Effector CD8-positive, alpha-beta T cell (primary cell): ENCODE measurements around the gene C1orf146.
"Not testable (repeated sequence)": the region's sequence is repeated elsewhere in the genome, so short reads cannot be mapped to it uniquely, and the experiment has no call there.

Experiments used
- DNase-seq: peaks from one replicate; lab custom pipeline; 2025; lab: John Stamatoyannopoulos, UW
- total RNA-seq, 4 experiments: gene quantifications; one replicate each; lab custom pipeline; 2026; lab: John Stamatoyannopoulos, UW

The C1orf146 gene
- total RNA-seq: 0 reads per million in 4 experiments

GRCh38 chr1:92217721-92218120 lies at the start of gene C1orf146:
Gene C1orf146 (plus strand): TSS chr1:92217915. CDS start chr1:92231421, 13,506 bp downstream.
- no peak for DNase-seq

DNA sequence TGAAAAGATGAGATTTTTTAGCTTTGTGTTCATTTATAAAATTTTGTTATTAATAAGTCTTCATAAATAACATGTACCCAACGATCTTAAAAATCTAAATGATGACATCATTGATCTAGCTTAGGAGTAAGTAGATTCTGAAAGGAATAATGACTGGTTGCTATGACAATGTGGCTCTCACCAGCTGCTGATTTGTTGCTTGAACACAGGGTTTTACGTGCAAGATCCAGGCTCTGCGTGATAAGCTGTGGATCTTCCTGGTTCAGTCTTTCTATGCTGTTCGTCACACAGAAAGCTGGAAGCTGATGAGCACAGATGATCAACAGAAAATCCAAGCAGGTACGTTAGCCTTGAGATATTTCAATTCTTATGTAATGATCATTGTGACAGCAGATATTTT lies 49.1 kb upstream of the C1orf146 start:
- no peak for DNase-seq

- no peak for DNase-seq
These were observed 48.3 kb upstream of the C1orf146 start for GRCh38 chr1:92169214-92170005.

- no peak for DNase-seq
These were observed 33.1 kb upstream of the C1orf146 start for GRCh38 chr1:92184632-92185031.

DNA sequence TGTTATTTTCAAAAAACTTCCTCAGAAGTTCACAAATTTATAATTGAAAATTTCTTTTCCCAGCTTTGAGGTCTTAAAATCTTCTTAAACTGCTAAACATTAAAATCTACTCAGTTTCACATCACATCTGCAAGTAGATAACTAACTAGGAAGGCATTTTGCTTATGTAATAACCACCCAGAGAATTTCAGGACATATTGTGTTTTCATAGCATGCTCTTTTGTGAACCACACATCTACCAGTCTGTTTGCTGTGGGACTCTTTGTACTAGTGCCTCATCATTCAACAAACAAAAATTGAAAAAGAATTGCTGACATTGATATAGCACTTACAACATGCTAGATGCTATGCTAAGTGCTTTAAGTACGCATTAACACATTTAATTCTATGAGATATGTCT lies 31.6 kb upstream of the C1orf146 start:
- DNase-seq: no peak

DNA sequence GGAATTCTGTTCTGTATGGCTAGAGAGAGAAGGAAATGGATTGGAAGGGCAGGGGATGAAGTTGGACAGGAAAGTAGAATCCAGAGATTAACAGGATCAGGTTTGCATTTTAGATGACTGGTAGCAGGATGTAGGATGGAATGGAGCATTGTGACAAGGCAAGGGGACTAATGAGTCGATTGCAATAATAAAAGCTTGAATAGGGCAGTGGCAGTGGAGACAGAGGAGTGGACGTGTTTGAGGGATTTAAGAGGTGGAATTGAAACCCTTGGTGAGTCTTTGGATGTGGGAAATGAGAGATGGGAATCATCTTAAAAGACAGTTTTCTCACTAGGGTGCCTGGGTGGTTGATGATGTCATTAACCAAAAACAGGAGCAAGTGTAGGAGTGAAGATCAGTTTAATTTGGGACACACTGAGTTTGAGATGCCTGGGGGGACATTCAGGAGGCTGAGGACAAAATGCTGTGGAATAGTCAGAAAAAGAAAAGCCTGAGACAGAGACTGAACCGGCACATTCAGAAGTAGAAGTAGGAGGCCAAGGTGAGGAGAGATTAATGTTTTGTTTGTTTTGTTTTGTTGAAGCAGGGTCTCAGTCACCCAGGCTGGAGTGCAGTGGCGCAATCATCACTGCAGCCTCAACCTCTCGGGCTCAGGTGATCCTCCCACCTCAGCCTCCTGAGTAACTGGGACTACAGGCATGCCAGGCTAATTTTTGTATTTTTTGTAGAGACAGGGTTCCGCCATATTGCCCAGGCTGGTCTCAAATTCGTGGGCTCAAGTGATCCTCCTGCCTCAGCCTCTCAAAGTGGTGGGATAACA lies 29.1 kb upstream of the C1orf146 start:
- DNase-seq: no peak

DNA sequence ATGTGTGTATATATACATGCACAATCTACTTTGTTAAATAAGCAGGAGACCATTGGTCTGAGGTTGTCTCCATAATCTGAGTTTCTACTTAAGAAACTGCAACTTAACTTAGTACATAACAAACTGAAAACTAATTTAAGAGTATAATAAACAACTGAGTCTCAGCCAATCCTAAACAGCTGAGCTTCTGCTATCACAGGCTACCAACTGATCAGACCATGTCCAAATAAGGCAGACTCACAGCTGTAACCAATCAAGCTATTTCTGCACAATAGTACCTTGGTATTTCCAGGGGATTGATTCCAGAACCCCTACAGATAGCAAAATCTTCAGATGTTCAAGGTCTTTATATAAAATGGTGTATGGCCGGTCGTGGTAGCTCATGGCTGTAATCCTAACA lies 26.0 kb upstream of the C1orf146 start:
- no peak for DNase-seq

GRCh38 chr1:92192246-92192645 lies 25.5 kb upstream of the C1orf146 start:
- DNase-seq: no peak

DNA sequence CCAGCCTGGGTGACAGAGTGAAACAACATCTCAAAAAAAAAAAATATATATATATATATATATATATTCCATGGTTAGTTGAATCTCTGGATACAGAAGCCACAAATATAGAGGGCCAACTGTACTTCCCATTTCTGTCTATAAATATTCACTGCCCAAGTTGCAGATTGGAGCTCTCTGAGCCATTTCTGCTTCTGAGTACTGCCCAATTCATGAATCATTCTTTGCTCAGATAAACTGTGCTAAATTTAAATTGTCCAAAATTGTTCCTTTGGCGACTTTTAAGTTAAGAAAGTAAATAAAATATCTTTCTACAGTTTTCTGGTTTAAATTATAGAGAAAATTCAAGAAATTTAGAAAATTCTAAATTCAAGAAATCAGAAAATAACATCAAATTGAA lies 23.2 kb upstream of the C1orf146 start:
- DNase-seq: no peak

- no peak for DNase-seq
These were observed 15.7 kb upstream of the C1orf146 start for GRCh38 chr1:92201973-92202372.

- no peak for DNase-seq
These were observed 14.6 kb upstream of the C1orf146 start for GRCh38 chr1:92203105-92203504.

DNA sequence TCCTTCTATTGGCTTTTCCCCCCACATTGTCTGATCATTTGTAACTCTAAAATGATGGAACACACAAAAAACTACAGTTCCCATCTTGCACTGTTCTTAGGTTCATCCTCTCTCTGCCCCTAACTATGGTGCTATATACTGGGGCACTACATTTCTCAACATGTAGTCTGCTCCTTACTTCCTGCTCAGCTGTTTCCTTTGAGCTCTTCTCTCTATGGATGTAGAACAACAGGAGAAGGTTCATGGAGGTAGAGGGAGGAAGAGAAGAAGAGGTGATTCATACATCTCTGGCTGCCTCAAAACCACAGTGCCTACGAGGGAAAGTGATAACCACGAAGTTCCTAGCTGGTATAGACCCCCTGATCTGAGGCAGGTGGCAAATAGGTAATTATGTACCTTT lies 7.0 kb upstream of the C1orf146 start:
- no peak for DNase-seq

- no peak for DNase-seq
These were observed 6.5 kb upstream of the C1orf146 start for GRCh38 chr1:92211166-92211565.

DNA sequence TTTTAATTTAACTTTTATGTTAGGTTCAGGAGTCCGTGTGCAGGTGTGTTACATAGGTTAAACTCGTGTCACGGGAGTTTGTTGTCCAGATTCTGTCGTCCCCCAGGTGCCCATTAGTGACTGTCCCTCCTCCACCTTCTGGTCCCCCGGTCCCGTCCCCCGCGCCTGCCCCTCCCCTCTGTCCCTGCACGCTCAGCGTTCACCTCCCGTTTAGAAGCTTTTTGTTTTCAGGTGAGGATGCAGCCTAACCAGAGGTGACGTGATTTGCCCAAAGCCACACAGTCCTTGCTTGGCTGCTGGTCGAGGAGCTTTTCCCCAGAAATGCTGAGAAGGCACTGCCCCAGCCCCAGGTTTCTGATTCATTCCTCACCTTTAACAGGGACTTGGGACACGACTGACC lies 844 bp downstream of the C1orf146 start:
- no peak for DNase-seq

DNA sequence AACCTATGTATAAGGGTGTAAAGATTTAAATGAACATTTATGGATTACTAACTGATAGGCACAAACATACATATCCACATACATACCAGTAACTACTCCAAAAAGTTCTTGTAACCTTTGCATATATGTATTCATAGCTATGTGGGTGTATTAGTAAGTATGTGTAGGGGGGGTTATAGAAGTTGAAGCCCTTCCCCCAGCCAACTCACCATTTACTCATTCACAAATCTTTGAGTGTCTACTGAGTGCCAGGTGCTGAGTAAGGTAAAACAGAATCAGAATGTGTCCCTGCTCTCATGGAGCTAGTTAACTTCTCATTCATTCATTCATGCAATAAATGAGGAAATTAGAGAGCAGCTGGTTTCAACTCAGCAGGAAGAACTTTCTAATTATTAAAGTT lies 1.3 kb downstream of the C1orf146 start:
- no peak for DNase-seq

GRCh38 chr1:92228401-92228800 lies 10.7 kb downstream of the C1orf146 start:
- DNase-seq: no peak

DNA sequence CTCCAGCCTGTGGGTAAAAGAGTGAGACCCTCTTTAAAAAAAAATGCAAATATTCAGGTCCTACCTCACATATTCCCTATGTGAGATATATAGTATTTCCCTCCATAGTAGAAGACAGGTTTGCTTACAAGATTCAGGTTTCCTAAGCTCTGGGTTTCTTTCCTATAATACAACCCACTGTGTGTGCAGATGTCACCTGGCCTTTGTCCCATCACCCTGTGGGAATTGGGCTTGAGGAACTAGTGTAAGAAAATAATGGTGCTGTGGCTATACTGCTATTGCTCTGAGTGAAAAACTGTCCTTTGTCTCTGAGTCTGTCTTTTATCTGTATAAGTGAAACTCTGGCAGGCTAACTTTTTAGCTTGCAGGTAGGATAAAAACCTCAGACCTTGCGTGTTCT lies 13.0 kb downstream of the C1orf146 start:
- no peak for DNase-seq

DNA sequence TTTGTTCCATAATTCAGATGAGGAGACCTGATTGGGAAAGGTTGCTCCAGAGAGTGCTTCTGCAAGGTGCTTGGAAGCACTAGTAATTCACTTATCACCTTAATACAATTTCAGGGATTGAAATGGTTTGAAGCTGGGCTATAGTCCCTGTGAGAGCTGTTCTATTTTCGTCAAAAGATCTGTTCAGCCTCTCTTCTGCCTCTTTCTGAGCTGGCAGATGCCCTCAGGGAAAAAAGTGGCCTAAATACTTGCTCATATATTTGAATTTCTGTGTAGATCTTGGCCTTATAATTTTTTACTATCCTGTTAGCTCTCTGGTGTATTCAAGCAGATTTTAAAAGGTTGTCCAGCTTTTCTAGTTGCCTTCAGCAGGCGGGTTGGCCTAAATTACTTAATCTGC lies 22.3 kb downstream of the C1orf146 start:
- DNase-seq: no peak

DNA sequence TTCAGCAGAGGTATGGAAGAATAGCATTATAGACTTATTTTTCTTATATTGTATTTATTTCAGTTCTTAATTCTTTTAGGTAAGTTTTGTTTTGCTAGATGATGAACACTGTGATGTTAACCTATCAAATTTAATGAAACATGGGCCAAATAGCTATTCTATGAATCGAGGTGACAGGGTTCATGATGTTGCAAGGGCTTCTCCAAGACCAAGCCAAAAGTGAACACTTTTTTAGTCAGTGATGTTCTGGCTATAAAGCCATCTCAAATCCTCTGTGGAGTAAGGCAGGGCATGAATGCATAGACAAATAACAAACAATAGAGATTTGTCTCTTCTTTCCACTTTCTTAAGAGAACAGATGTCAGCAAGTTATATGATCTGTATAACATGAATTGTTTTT lies 26.7 kb downstream of the C1orf146 start:
- DNase-seq: no peak

GRCh38 chr1:92254714-92255113 lies 37.0 kb downstream of the C1orf146 start:
- not testable (repeated sequence) for DNase-seq

GRCh38 chr1:92259350-92259749 lies 41.6 kb downstream of the C1orf146 start:
- DNase-seq: no peak

- DNase-seq: no peak
These were observed 44.8 kb downstream of the C1orf146 start for GRCh38 chr1:92262516-92262915.

DNA sequence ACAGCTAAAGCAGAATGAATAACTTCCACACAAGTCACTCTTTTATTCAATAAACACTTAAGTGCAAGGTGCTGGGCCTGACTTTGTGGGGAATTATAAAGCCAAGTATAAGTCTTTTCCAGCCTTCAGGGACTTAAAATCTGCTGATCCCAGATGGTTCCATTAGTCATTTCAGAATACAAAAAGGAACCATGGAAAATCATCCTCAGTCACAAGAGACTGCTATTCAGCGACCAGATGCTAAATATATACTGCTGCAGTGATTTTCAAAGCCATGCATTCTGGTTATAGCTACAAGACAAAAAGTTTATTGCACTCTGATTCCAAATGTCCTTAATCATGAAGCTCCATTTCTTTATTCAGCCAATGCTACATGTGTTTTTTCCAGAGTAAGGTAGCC lies 55.3 kb downstream of the C1orf146 start:
- DNase-seq: no peak
